DMS53 treated with DMSO at 0.1 percent for 48 hours (cell line): ENCODE data around the gene MLEC.

Experiments used
- DNase-seq: peaks from one replicate; lab custom pipeline; 2025; ENCODE audit not compliant: unreplicated experiment; lab: John Stamatoyannopoulos, UW

MLEC gene

DNA sequence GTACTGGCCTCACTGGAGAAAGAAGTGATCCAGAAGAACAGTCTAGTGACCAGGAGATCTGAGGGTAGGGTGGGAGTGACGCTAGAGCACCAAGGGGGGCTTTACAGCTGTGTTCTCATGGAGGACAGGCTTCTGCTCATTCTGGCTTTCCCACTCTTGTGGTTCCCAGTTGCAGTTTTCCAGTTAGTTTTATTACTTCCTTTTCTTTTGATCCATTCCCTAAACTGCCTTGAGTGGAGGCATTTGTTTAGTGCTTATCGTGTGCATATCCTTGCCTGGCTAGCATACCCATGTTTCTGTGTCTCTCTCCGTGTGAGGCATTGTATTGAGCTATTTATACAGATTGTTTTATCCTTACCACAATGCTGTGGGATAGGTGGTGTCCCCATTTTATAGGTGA, 4.0 kb downstream of the MLEC start:
- DNase-seq: no peak

DNA sequence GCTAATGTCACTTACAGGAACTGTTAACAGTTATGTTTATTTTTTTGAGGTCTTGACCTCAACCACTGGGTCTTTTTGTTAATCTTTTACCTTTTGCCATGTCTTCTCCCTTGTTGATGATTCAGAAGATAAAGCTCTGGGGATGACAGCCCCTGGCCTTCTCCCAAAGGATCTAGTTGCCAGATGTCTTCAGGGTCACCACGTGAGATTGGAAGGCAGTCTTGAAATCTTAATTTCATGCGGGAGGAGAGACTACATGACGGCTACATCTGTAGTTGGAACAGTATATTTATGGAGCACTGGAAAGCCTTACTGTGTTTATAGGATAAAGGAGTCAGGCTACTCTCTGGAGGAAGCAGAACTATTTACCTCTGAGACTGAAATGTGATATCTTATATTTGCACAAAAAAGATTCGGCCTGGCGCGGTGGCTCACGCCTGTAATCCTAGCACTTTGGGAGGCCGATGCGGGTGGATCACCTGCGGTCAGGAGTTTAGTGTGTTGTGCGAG, 5.6 kb downstream of the MLEC start:
- no peak for DNase-seq

DNA sequence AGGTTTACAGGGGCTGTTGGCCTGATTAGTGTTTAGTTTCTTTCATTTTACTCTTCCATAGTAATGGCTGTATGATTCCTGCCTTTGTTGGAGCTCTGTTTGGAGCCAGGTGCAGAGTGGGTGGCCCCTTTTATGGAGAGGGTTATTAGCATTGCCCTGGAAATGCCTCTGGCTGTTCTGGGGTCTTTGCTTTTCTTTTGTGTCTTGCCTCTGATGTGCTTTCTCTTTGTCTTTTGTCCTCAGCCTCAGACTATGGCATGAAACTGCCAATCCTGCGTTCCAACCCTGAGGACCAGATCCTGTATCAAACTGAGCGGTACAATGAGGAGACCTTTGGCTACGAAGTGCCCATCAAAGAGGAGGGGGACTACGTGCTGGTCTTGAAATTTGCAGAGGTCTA, 6.9 kb downstream of the MLEC start:
- no peak for DNase-seq

DNA sequence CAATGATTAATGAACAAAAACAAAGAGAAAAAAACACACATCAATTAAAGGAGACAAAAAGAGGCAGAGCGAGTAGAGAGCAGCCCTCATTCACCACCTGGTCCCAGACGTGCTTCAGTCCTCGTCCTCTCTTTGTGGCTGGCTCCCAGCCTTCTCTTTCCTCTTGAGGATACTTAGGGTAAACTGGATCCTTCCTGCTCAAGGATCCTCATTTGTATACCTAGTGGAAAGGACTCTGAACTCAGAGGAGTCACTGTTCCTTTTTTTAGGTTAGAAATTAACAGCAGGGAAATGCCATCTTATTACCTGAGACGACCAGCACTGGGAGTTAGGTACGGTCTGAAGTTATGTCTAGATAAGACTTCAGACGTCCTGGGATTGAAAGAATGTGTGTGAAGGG, 9.7 kb downstream of the MLEC start:
- DNase-seq: no peak

DNA sequence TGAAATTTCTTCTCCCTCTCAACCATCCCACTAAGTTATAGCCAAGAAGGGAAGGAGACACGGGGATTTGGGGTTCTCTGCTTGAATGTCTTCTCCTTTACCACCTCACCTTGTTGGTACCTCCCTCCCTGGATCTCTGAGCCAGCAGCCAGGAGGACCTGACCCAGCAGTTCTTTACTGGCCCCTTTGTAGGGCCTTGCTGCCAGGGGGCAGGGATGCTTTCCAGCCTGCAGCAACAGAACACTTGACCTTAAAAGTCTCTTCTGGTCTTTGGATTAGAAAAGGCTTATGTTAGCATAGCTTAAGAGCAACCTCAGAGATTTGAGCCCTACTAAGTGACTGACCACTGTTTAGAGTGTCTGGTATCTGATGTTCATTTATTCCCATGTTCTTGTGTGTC, 10.4 kb downstream of the MLEC start:
- no peak for DNase-seq

DNA sequence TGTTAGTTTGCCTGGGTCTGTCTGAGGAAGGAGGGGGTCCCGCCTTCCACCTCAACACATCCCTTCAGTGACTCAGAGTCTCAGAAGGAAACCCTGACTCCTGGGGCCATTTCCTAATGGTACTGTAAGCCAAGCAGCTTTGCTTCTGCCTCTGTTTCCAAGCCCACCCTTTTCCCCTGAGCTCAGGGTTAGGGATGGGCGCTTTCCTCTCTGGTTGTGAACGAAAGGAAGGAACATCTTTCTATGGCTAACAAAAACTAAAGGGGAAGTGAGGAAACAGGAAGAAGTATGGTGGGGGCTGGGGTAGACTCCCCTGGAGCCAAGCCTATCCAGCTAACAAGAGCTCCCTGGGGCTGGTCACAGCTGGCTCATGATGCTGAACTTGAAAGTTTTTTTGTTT, 11.7 kb downstream of the MLEC start:
- no peak for DNase-seq

DNA sequence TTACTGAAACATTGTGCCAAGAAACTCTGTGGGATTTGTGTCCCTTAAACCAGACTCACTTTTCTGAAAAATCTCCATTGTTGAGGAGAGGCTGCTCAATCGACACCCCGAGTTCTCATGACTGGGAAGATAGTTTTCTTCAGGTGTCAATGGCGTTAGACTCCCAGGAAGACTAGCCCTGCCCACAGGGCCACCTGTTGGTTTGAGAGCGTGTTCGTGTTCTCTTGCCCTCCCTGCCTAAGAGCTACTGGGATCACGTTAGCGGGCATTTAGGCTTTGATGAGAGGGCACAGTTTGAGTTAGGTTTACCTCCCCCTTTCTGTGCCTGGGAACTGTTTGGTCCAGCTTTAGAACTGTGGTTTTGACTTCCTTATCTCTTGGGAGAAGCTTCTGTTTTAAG, 12.6 kb downstream of the MLEC start:
- no peak for DNase-seq

DNA sequence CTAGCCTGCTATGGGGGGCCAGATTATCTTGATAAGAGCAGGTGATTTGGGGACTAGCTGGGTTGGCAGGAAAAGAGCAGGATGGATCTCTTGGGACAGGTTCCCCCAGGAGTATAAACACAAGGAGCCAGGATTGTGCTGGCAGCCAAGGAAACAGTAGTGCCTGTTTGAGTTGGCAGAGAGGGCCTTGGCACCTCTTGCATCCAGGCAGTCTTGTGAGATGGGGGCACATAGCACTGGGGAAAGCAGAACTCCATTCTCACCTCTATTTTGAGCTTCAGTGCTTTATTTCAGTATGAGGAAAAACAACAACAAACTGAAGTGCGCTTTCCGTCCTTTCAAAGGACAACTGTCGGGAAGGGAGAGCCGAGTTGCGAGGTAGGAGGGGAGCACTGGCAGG, 13.9 kb downstream of the MLEC start:
- no peak for DNase-seq

DNA sequence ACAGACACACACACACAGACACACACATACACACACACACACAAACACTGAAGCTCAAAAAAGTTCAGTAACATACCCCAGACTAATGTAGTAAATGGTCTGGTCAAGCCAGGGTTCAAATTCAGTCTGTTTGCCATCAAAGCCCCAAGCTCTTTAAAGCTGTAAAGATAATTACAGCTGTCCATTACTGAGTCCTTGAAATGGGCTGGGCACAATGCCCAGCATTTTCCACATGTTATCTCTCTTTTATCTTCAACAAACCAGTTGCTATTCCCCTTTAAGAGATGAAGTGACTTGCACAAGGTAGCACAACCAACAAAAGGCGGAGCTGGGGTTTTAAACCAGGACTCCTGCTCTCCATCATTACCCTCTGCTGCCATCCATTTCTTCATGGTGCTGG, 15.7 kb downstream of the MLEC start:
- DNase-seq: no peak

DNA sequence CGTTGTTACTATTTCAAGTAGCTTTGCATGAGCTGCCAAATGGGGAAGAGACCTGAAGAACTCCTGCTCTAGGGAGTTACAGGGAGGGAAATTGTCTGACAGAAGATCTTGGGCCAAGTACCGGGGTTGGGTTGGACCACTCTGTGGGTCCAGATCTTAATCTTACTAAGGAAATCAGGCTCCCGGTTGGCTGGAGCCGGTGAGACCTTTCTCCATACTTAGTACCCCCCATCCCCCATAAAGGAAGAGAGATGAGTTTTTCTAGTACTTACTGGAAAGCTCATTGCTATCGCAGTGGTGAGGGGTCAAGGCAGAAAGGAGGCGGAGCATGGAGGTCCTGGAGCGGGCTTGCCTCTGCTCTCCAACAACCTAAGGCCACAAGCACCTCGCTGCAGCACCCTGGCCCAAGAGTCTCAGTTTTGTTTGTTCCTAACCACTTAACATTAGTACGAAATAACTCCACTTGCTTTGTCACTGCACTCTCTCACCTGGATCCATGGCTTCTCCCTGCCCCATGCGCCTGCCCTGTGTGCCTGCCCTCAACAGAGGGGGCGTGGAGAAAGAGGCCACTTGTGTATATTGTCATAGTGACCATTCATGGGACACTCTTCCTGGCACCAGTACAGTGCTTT, 16.5 kb downstream of the MLEC start:
- no peak for DNase-seq

DNA sequence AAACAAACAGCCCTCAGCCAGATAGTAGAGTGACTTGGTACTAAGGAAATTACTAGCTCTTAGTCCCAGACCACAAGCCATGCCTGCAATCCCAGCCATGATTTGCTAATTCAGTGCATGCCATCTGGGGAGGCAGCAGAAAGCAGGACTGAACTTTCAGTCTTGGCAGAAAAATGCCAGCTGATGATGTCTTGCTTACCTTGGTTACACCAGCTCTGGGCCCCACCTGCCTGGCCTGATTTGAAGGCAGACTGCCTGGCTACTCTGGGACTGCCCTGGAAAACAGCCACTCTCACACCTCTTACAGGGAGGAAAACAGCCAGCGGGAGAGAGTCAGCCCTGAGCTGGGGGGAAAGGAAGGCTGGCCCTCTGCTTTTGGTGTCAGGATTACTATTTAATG, 18.7 kb downstream of the MLEC start:
- DNase-seq: no peak

DNA sequence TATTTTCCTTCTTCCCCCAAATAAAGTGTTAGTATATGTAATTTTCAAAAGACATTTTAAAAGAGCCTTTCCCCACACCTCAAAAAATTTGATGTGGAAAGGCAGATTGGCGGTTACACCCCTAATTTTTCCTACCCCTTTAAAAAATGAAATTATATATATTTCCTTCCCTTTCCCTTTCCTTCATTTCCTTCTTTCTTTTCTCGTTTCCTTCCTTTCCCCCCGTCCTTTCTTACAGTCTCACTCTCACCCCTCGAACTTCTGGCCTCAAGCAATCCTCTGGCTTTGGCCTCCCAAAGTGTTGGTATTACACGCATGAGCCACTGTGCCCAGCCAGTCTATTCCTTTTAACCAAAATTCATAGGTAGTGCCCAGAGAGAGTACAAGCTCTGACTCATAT, 19.1 kb downstream of the MLEC start:
- DNase-seq: no peak

DNA sequence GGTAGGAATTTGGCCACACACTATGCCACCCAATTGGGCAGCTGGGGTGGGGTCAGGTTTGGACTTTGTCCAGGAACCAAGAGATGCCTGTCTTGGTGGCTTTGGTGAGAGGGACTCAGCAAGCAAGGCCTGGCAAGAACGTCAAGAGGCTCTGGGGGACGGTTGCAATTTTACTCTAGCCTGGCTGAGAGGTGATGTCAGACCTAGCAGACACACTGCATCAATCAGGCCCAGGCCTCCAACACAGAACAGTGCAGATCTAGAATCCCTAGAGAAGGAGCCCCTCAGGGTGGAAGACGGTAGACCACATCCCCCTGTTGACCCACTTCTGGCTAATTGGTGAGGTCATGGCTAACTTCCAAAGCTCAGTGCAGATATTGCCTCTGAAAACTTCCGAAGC, 21.7 kb downstream of the MLEC start:
- no peak for DNase-seq

DNA sequence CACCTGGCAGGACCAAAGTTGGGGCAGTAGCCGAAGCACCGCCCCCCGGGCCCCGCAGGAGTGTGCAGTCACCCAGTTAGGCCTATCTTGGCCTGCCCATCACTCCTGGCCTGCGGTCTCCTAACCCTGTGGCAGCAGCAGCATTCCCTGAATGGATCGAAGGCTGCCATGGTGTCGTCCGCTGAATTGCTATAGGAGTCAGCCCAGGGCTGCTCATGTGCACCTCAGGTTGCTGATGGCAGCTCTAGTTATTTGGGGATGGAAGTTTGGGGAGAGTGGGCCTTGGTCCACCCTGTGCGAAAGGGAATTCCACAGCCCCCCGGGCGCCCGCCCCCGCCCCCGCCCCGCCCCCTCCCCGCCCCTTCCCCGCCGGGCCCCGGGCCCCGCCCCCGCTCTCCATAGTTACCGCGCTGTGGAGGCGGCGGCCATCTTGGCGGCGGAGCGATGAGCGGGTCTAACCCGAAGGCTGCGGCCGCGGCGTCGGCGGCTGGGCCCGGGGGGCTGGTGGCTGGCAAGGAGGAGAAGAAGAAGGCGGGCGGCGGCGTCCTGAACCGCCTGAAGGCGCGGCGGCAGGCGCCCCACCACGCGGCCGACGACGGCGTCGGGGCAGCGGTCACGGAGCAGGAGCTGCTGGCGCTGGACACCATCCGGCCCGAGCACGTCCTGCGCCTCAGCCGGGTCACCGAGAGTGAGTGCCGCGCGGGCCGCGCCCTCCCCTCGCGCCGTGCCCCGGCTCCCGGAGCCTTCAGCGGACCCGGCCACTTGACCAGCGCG, 23.3 kb downstream of the MLEC start, which contains the start of gene UNC119B:
Gene UNC119B, plus strand, starts transcription at position 428 of the 774 bp plus-strand sequence. Its CDS starts 17 bp downstream, at position 445.
- DNase-seq: peak; percentile 25

DNA sequence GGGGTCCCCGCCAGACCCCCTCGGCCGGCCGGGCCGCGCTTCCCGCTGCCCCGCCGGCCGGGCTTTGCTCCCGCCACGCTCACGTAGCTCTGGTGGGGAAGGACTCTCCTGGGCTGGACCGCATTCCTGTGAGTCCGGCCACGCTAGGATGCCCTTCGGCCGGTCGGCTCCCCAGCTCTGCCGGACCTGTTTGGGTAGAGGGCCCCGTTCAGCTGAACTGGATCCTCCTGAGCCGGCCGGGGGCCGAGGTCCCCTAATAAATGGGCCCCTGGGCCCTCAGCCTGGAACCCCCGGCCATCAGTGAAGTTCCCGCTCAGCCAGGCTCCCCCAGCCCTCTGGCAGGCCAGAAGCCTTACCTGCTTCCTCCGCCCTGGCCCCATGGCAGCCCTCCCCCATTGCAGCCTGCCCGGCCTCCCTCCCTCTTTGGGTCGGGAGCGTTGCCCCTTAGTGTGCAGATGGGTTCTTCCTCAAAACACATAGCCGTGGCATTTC, 23.9 kb downstream of the MLEC start:
- no peak for DNase-seq

DNA sequence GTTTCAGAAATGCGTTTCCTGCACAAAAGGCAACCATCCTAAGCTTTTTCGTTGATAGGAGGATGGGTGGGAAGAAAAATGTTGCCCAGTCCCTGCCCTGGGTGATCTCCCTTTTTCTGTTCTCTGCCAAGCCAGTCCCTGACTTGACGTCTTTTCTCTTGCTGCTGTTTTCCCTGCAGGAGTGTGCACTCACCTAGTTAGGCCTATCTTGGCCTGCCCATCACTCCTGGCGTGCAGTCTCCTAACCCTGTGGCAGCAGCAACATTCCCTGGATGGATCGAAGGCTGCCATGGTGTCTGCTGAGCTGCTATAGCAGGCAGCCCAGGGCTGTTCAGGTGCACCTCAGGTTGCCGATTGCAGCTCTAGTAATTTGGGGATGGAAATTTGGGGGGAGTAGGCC, 24.5 kb downstream of the MLEC start:
- DNase-seq: no peak

DNA sequence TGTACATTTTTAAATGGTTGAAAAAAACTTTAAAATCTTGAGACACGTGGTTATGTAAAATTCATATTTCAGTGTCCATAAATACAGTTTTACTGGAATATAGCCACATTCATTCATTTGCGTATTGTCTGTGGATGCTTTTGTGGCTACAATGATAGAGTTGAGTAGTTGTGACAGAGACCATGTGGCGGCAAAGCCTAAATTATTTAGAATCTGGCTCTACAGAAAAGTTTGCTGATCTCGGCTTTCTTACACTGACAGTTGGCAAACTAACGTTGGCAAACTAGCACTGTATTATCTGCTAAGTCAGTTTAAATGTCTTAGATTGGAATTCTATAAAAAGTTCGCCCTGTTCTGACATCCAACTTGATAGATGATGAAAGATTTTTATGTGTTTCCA, 25.7 kb downstream of the MLEC start:
- no peak for DNase-seq

DNA sequence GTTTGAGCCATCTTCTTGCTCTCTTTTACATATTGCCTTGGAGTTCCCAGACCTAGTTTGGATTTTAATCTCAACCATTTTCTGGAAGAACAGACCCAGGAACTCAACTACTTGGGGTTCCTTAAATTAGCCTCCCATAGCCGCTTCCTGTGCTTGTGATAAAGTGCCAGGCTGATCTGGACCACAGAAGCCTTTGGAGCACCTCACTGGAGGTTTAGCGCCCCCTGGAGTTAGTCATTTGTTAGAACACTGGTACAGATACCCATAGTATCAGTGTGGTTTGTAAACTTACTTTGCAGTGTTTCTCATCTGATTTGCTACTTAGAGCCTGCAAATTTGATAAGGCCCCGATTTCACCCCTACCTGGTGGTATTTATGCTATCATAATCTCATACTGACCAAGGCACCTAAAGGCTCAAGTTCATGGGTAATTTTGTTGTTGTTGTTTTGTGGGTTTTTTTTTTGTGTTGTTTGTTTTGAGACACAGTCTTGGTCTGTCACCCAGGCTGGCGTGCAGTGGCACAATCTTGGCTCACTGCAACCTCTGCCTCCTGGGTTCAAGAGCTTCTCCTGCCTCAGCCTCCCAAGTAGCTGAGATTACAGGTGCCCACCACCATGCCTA, 27.0 kb downstream of the MLEC start:
- DNase-seq: peak; percentile 73

DNA sequence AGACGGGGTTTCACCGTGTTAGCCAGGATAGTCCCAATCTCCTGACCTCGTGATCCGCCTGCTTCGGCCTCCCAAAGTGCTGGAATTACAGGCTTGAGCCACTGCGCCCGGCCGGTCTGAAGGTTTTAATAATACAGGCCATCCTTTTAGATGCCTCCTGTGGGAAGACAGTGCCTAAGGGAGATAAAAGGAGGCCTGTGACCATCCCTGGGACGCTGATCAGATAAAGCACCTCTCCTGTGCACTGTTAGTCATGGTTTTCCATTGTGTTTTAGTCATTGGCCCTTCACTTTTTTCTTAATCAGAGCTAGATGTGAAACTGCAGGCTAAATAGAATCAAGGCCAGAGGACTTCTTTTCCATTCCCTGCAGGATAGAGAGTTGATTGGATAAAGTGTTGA, 31.1 kb downstream of the MLEC start:
- no peak for DNase-seq

DNA sequence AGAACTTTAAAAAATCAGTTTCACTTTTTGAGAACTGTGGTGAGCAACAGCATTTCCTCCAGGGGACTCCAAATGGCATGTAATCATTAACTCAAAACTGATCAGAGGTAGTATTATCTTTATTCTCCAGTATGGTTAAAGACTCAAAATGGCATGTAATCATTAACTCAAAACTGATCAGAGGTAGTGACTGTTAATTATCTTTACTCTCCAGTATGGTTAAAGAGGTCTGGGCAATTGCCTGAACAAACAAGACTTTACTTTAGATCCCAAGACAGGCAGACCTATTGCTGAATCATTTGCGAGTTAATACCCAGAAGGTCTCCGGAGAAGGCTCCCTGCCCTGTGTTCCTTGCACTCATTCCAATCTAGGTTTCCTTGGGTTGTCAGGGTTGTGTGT, 32.1 kb downstream of the MLEC start:
- no peak for DNase-seq

DNA sequence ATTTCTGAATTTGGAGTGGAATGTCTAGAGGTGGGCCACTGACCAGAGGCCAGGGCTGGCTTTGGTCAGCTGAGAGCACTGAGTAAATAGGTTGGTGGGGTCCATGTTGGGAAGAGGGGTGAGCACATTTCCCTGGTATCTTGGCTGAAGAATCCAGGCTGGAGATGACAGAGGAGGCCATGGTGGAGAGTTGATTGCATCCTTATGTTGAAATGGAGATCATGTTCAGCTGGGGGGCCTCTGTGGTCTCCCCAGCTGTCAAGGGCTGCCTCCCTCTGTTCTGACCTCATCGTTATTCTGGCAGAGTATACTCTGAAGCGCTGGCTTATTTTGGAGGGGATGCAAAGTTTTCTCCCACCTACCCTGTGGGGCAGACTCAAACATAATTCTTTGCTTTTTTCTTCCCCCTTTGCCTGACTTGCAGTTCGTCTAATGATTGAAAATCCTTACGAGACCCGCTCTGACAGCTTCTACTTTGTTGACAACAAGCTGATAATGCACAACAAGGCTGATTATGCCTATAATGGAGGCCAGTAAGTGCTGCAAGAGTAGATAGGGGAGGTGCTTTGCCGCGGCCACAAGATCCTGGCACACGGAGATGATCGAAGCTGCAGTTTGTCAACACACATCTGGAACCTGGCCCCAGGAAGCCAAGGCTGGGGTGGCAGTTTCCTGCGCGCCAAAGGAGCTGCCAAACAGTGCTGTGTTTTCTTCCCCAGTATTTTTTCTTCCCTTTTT, 32.7 kb downstream of the MLEC start:
- no peak for DNase-seq
